Ramos (cell line): ENCODE data around the gene FBXO45.
"Not testable (repeated sequence)": the region's sequence is repeated elsewhere in the genome, so short reads cannot be mapped to it uniquely, and the experiment has no call there.

Source experiments
- in situ Hi-C: fragments of 300-500 bp; cut with MboI; formaldehyde crosslinking; loops from one replicate; pipeline ENCODE4 v1.14.3; 2022; ENCODE audit warnings: low sequenced_read_pairs; ENCODE audit not compliant: unreplicated experiment

The FBXO45 gene

DNA sequence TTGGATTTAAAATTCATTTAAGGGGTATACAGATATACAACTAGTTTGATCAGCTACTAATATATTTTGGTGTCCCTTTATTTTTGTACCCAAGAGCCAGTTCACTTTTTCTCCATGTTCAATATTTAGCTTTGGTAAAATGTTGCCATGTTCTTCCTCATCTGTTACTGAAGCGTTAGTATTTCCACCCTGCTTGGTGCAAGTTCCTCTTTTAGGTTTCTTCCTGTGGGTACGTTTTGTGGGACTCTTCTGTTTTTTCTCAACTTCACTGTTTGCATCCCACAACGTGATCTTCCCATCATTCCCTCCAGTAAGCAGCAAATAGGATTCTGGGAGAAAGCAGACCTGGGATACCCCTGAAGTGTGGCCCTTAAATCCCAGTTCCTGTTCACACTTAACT lies 14.3 kb upstream of the FBXO45 start:
- in situ Hi-C loops, result no loop called here

DNA sequence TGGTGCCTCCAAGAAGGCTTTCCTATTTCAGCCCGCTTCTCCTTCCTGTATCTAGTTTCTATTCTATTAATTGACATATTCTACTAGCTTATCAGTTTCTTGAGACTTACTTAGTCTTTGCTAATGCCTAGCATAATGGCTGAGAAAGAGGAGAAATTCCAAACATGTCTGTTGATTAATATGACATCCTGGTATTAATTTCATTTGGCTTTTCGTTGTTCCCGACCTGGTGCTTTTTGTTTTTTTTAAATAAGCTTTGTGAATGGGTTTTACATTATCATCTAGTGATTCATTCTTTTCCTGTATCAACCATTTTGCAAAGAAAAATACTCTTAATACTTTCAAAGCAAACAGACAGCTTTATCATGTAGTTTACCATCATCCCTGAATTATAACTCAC lies 13.2 kb upstream of the FBXO45 start:
- in situ Hi-C loops, result no loop called here

DNA sequence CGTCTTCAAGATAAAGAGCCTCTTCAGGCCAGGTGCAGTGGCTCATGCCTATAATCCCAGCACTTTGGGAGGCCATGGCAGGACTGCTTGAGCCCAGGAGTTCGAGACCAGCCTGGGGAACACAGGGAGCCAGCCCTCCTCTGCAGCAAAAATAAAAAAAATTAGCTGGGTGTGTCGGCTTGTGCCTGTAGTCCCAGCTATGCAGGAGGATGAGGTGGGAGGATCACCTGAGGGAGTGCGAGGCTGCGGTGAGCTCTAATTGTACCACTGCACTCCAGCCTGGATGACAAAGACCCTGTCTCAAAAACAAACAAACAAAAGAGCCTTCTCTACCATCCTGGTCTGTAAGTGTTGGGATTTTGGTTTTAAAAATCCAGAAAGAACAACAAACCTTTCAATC lies 11.2 kb upstream of the FBXO45 start:
- in situ Hi-C loops, result no loop called here

DNA sequence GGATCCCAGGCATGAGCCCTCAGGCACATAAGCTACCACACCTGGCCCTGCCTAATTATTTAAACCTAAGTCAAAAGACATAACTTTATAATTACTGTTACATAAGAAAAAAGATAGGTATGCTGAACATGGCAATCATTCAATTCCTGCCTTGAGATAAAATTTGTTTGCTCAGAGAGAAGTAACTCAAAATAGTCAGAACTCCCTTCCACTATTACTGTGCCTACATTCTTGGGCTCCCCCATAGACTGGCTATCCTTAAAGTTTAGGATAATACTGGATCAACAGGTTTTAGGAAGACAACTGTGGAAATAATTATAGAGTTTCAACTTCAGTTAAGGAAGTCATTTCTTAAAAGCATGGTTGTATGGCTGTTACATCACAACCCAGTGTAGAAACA lies 10.0 kb upstream of the FBXO45 start:
- in situ Hi-C loops, result no loop called here

DNA sequence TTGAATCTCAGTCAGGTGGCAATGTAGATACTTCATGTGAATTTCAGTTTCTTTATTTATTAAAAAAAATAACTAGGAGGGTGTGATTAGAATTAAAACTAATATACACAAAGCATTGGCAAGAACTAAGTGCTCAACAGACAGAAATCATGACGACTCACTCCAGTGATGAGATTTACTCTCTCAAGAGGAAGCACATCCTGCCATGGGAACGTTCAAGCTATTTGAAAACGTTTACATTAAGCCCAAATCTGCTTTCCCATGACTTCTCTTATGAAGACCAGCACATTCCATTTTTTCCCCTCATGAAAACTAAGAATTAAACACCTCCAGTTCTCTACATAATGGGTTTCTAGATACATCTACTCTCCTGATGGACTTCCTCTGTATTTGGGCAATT lies 8.6 kb upstream of the FBXO45 start:
- in situ Hi-C loops, result no loop called here

DNA sequence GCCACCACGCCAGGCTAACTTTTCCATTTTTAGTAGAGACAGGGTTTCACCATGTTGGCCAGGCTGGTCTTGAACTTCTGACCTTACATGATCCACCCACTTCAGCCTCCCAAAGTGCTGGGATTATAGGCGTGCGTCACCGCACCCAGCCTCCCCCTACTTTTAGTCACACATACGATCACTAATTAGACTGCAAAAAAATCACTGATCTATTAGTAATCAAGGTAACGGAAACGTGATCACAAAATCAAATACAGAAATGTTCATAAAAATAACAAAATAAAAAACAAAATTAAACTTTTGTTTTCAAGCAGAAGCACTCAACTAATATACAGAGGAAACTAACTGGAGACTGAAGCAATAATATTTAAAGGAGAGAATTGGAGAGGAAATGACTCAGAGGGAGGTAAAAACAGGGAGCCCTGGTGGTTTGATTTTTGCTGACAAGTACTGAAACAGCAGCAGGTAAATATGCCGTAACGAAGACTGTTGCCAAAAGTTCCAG lies 4.7 kb upstream of the FBXO45 start:
- in situ Hi-C loops, result no loop called here

DNA sequence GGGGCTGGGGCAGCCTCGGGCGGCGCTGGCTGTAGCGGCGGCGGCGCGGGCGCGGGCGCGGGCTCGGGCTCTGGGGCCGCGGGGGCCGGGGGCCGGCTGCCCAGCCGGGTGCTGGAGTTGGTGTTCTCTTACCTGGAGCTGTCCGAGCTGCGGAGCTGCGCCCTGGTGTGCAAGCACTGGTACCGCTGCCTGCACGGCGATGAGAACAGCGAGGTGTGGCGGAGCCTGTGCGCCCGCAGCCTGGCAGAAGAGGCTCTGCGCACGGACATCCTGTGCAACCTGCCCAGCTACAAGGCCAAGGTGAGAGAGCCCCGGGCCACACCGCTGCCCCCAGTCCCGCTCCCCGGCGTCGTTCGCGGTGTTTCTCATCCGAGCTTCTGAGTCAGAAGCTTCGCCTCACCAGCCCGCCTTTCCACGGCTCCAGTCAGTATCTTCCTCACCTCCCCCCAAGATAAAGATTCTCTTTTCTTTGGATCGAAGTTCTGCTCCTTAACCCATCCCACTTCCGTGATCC lies 600 bp downstream of the FBXO45 start:
- in situ Hi-C loops, result no loop called here

DNA sequence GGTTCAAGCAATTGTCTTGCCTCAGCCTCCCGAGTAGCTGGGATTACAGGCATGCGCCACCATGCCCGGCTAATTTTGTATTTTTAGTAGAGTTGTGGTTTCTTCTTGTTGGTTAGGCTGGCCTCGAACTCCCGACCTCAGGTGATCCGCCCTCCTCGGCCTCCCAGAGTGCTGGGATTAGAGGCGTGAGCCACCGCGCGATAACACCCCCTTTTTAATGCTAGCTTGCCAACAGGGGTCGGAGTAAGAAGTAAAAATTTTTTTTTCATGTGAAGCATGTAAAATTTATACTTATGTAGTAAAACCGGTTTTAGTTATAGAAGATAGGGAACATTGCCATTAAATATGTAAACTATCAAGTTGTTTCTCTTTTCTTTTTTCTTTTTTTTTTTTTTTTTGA lies 1.9 kb downstream of the FBXO45 start:
- in situ Hi-C loops, result not testable (repeated sequence)

DNA sequence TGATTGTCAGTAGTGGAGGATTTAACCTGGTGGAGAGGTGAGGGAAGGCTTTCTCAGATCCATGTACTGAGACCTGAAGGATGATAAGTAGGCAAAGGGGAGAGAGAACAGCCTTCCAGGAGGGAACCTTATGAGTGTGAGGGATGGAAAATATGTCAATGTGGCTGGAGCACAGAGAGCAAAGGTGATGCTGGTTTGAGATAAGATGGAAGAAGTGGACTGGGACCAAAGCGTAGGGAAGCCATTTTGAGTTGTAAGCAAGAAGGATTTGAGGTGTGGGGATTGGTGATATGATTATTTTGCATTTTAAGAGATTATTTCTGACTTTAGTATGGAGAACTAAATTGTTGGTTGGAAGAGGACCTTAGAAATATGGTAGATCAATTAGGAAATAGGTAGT lies 3.9 kb downstream of the FBXO45 start:
- in situ Hi-C loops, result no loop called here

DNA sequence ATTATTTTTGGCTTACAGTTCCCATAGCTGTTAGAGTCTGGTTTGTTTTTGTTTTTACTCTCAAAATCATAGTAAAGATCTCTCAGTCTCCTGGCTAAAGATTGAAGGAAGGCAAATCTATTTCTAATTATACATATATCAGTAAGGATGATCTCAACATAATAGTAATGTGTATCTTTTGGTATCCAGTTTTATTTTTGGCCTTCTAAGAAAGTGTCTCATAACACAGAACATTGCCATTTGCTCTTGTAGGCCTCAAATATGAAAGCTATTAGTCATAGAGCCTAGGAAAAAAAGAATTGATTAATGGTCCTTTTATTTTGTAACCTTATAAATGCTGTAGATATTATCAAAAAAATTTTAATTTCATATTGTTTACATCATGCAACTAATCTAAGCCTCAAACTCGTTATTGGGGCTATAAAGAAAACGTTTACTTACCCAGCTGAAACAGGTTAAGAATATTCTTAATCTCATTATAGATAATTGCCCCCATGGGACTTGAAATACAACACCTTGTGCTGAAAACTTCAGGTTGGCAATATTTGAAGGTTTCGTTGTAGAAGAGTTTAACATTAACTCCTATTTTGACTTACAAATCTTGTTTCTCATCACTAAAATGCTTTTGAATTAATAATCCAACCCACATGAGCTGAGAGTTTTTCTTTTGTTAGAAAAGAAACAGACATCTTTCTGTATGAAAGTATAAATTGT lies 16.7 kb downstream of the FBXO45 start:
- in situ Hi-C loops, result no loop called here

DNA sequence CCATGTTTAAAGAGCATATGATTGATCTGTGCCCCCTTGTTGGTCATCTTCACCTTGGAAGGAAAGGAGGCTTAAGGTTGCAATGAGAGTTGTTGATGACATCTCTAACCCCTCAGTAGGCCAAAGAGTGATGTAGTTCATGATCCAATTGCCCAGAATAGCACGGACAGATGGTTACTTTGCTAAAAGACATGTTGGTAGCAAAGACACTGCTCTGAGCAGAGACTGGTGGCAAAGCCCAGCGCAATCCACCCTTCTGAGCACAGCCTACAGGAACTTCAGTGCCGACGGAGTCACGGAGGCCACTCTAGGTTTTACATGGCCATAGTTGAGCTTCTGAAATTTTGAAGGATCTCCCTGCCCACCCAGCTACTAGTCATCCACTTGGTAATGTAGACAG lies 21.8 kb downstream of the FBXO45 start:
- in situ Hi-C loops, result no loop called here

DNA sequence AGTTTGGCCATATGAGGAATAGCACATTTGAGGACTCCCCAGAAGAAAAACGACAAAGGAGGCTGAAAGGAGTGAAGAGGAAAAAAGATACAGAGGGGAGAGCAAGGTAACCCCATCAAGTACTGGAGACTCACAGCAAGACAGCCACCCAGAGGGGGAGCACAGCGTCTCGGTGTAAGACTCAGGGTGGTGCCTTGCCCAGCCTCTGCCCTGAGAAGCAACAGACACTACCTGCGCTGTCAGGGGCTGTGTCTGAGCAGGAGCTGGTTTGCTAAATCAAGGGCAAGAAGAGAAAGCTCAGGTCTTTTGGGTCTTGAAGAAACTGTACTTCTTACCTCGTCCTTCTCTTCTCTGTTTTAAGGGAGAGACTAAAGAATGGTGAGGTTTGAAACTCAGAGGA lies 27.9 kb downstream of the FBXO45 start:
- in situ Hi-C loops, result no loop called here

DNA sequence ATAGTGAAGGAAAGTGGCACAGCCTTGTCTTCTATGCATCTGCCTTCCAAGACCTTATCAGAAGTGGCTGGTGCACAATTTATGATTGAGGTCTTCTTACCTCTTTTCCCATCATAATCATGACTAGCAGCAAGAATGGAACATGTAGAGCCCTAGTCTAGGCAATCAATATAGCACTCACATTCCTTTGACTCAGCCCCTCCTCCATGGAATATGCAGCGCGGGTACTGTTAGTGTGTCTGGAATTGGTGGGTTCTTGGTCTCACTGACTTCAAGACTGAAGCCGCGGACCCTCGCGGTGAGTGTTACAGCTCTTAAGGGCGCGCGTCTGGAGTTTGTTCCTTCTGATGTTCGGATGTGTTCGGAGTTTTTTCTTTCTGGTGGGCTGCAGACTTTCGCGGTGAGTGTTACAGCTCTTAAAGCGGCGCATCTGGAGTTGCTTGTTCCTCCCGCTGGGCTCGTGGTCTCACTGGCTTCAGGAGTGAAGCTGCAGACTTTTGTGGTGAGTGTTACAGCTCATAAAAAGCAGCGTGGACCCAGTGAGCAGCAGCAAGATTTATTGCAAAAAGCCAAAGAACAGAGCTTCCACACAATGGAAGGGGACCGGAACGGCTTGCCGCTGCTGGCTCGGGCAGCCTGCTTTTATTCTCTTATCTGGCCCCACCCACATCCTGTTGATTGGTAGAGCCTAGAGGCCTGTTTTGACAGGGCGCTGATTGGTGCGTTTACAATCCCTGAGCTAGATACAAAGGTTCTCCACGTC lies 29.7 kb downstream of the FBXO45 start:
- in situ Hi-C loops, result not testable (repeated sequence)

DNA sequence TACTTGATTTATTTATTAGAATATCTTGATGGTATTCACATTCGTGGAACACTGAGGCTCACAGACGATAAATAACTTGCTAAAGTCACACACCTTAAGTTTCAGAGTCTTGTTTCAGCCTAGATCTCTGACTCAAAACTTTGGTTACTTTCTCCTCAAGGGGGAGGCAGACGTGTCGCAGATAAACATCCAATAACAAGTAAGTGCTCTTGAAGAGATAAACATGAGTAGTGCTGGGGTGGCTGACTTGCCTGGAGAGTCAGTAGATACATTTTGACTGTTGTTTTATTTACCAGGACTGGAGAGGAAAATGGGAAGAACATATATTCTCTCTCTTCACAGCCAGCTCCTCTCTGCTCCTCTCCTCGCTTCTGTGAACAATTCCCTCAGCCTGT lies 31.3 kb downstream of the FBXO45 start:
- in situ Hi-C loops, result no loop called here

DNA sequence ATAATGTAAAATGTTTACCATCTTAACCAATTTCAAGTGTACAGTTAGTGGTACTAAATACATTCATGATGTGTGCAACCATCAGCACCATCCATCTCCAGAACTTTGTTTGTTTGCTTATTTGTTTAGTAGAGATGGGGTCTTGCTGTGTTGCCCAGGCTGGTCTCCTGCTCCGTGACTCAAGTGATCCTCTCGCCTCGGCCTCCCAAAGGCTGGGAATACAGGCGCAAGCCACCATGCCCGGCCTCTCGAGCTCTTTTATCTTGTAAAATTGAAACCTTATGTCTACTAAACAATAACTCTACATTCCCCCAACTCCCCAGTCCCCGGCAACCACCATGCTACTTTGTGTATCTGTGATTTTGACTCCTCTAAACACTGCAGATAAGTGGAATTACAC lies 31.9 kb downstream of the FBXO45 start:
- in situ Hi-C loops, result no loop called here

DNA sequence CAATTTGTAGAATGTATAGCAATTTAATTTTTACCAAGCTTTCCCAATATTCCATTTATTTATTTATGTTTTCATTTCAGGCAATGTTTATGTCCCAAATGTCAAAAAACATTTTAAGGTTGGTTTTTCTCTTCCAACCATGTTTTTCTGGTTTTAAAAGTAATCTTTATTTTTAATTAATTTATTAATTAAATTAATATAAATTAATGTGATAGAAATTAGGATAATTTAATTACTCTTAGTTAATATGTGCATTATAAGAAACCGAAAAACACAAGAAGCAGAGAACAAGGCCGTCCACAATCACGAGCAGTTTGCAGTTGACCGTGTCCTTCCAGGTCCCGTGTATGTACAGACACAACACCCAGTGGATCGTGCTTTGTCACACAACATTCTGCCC lies 34.2 kb downstream of the FBXO45 start:
- in situ Hi-C loops, result no loop called here

DNA sequence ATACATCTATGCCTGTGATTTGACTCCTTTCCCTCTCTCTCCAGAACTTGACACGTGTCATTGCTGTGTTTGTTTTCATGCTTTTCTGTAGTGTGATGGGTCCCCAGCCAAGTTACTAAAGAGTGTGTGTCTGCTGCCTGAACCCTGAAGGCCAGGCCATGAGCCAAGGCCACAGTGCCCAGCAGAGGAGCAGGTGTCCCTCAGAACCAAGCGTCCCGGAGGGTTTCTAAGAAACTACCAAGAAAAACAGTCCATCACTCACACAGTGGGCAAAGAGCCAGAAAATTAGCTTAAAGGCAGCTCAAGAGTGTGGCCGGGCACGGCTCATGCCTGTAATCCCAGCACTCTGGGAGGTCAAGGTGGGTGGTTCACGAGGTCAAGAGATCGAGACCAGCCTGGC lies 35.2 kb downstream of the FBXO45 start:
- in situ Hi-C loops, result no loop called here

DNA sequence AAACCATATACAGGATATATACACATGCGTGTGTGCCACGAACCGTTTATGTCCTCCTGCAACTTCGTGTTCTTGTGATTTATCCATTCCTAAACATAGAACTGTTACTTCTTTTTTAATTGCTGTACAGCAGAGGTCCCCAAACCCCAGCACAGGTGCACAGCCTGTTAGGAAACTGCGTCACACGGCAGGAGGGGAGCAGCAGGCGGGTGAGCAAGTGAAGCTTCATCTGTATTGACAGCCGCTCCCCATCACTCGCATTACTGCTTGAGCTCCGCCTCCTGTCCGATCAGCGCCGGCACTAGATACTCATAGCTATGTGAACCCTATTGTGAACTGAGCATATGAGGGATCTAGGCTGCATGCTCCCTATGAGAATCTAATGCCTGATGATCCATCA lies 36.1 kb downstream of the FBXO45 start:
- in situ Hi-C loops, result no loop called here

DNA sequence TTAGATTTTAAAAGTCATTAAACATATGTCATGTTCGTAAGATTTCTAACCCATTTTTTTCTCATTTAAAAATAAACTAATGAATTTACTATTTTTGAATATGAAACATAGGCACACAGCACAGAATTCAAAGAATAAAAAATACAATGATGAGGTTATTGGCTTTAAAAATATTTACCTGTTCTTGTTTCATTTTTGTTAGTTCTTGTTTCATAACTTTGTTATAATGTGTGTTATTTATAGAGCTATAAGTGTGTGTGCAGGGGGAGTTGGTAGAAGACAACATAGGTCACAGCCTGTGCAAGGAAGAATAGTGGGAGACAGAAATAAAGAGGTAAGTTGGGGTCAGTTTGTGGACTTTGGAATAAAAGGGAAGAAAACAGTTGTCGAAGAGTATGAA lies 40.2 kb downstream of the FBXO45 start:
- in situ Hi-C loops, result loop anchor here (5.0 kb wide), 1 partner anchor 364 kb away; no protein-coding TSS in a partner anchor

DNA sequence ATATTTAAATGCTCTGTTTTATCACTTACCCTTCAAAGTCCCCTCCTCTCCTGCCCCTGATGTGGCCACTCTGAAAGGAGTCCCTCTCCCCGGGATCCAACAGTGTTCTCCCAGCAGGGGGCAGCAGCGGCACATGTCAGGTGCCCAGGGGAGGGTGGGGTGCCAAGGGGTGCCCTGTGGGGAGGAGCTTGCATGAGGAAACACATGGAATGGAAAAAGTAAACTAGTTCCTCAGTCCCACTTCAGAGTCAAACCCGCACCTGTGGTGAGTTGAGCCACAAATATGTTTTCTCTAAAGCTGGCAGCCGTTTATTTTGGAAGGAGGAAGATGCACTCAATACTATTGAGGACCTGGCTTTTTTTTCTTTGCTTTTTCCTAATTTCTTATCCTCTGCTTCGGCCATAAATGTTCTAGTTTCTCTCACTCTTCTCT lies 40.9 kb downstream of the FBXO45 start:
- in situ Hi-C loops, result loop anchor here (5.0 kb wide), 1 partner anchor 363 kb away; no protein-coding TSS in a partner anchor

DNA sequence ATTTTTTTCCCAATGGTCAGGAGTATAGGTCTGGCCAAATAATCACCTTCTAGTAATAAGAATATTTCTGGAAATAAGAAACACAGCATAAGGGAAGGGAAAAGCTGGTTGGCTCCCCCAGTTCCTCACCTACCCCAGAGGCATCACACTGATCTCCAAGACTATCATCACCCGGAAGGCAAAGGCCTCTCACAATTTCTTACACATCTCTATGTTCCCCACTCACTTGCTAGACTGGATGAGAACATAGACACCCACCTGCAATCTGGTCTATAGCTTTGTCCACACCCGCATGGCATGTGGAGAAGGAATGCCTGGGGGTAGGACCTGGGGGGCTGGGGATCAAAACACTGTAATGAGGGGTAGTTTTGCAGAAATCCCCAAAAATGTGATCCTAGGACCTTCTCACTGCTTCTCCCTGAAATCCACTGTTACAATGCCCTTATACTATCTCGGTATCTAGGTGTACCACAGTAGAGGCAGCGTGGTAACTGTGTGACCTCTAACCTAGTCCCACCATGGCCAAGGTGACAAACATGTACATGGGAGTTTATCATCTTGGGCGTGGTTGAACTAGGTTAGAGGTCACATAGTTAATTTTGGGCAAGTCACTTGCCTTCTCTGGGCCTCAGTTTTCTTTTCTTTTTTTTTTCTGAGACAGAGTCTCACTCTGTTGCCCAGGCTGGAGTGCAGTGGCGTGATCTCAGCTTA lies 41.5 kb downstream of the FBXO45 start:
- in situ Hi-C loops, result loop anchor here (5.0 kb wide), 2 partner anchors 72 to 362 kb away; no protein-coding TSS in a partner anchor
